IMR-90 (cell line): ENCODE measurements around the gene NAV2. TPM values are rescaled to one million over a fixed set of nuclear protein-coding genes. Genes with fewer than 3 reads are reported as not detected.

Experiments
- ATAC-seq: fragments of 200-7000 bp; cut with Tn5 transposase; 2 replicates; pipeline ENCODE4 v1.9.1; 2020; ENCODE audit warnings: low read depth, mild to moderate bottlenecking, moderate library complexity
- BruUV-seq: library from RNA; stranded (reverse); fragments of 400-500 nt; replicated peaks from 2 replicates; lab custom pipeline; 2021; lab: Mats Ljungman, UMichigan
- CTCF ChIA-PET: fragments of 300-600 bp; formaldehyde crosslinking; extraction: SDS; loops from one replicate; lab custom pipeline; 2021; ENCODE audit warnings: antibody characterized with exemption; lab: Yijun Ruan, JAX
- POLR2A ChIA-PET: fragments of 300-600 bp; sonication (Branson Sonifier 250); formaldehyde crosslinking; loops from one replicate; lab custom pipeline; 2022; ENCODE audit warnings: antibody characterized with exemption; ENCODE audit not compliant: unreplicated experiment; lab: Charles Lee
- DNase-seq: peaks from one replicate; pipeline ENCODE4 v3.0.0; 2013
- H2AFZ ChIP-seq: replicated peaks from 2 replicates; pipeline ENCODE3; 2013; ENCODE audit warnings: low read length, mild to moderate bottlenecking; ENCODE audit not compliant: poor library complexity
- H2AK5ac ChIP-seq: 2 replicates; pipeline ENCODE4 v1.6.1; 2013; ENCODE audit warnings: low read depth, low read length, inconsistent platforms
- H2AK9ac ChIP-seq: replicated peaks from 2 replicates; pipeline ENCODE3; 2013; ENCODE audit warnings: mild to moderate bottlenecking, low read depth, low read length, moderate library complexity; ENCODE audit not compliant: poor library complexity
- H2BK120ac ChIP-seq: 2 replicates; pipeline ENCODE4 v1.6.1; 2013; ENCODE audit warnings: low read depth, low read length, inconsistent platforms
- H2BK15ac ChIP-seq: 3 replicates; pipeline ENCODE4 v1.6.1; 2013; ENCODE audit warnings: low read depth, low read length, inconsistent platforms
- H2BK20ac ChIP-seq: 2 replicates; pipeline ENCODE4 v1.6.1; 2013; ENCODE audit warnings: low read depth, mild to moderate bottlenecking, inconsistent platforms, low read length, moderate library complexity
- H2BK5ac ChIP-seq: 2 replicates; pipeline ENCODE4 v1.6.1; 2013; ENCODE audit warnings: mild to moderate bottlenecking, low read depth, low read length, inconsistent platforms; ENCODE audit not compliant: poor library complexity, severe bottlenecking
- H3K14ac ChIP-seq: replicated peaks from 2 replicates; pipeline ENCODE4 v1.6.1; 2013; ENCODE audit warnings: low read depth, low read length, inconsistent platforms
- H3K18ac ChIP-seq: 2 replicates; pipeline ENCODE4 v1.6.1; 2013; ENCODE audit warnings: low read depth, low read length, control low read depth
- H3K23ac ChIP-seq: 2 replicates; pipeline ENCODE4 v1.6.1; 2013; ENCODE audit warnings: low read depth, low read length, inconsistent platforms
- H3K27ac ChIP-seq: 2 replicates; pipeline ENCODE4 v1.5.1; 2013; ENCODE audit warnings: mild to moderate bottlenecking, control low read depth, low read length; ENCODE audit not compliant: insufficient read depth
- H3K27me3 ChIP-seq: 2 replicates; pipeline ENCODE4 v1.6.1; 2013; ENCODE audit warnings: low read length; ENCODE audit not compliant: control insufficient read depth, insufficient read depth
- H3K36me3 ChIP-seq: 2 replicates; pipeline ENCODE4 v1.6.1; 2013; ENCODE audit warnings: low read length, mixed read lengths; ENCODE audit not compliant: control insufficient read depth, insufficient read depth
- H3K4ac ChIP-seq: 2 replicates; pipeline ENCODE4 v1.6.1; 2013; ENCODE audit warnings: low read depth, low read length, inconsistent platforms
- H3K4me1 ChIP-seq: 2 replicates; pipeline ENCODE4 v1.6.1; 2013; ENCODE audit warnings: low read length, mixed read lengths; ENCODE audit not compliant: control insufficient read depth, insufficient read depth
- H3K4me2 ChIP-seq: 2 replicates; pipeline ENCODE4 v1.6.1; 2013; ENCODE audit warnings: low read depth, mild to moderate bottlenecking, control low read depth, low read length, moderate library complexity
- H3K4me3 ChIP-seq: 2 replicates; pipeline ENCODE4 v1.5.1; 2013; ENCODE audit warnings: low read depth, mild to moderate bottlenecking, control low read depth, low read length, moderate library complexity; ENCODE audit not compliant: insufficient read depth
- H3K56ac ChIP-seq: 2 replicates; pipeline ENCODE4 v1.6.1; 2013; ENCODE audit warnings: low read length, inconsistent platforms; ENCODE audit not compliant: insufficient read depth; ENCODE audit errors: extremely low read depth
- H3K79me1 ChIP-seq, 2 experiments: 2 replicates each; pipeline ENCODE4 v1.6.1; 2013; ENCODE audit warnings: low read length in 2 of 2, inconsistent platforms in 1 of 2, low read depth in 1 of 2
- H3K9ac ChIP-seq: 2 replicates; pipeline ENCODE4 v1.6.1; 2013; ENCODE audit warnings: low read depth, low read length, control low read depth
- H3K9me1 ChIP-seq: 2 replicates; pipeline ENCODE4 v1.6.1; 2013; ENCODE audit warnings: low read length, inconsistent platforms; ENCODE audit not compliant: insufficient read depth
- H3K9me3 ChIP-seq: 2 replicates; pipeline ENCODE4 v1.6.1; 2013; ENCODE audit warnings: low read length; ENCODE audit not compliant: control insufficient read depth, insufficient read depth
- H4K20me1 ChIP-seq: 2 replicates; pipeline ENCODE4 v1.6.1; 2013; ENCODE audit warnings: low read length, inconsistent platforms; ENCODE audit not compliant: insufficient read depth
- H4K5ac ChIP-seq: 2 replicates; pipeline ENCODE4 v1.6.1; 2013; ENCODE audit warnings: mild to moderate bottlenecking, low read depth, low read length, control low read depth
- H4K8ac ChIP-seq, 2 experiments: 2 replicates each; pipeline ENCODE4 v1.6.1; 2013; ENCODE audit warnings: low read depth in 2 of 2, low read length in 2 of 2, control low read depth in 1 of 2, inconsistent platforms in 1 of 2
- H4K91ac ChIP-seq: 2 replicates; pipeline ENCODE4 v1.6.1; 2013; ENCODE audit warnings: low read depth, low read length, inconsistent platforms; ENCODE audit not compliant: insufficient read depth
- BHLHE40 ChIP-seq: fragments of 150-350 bp; IDR thresholded peaks from 2 replicates; pipeline ENCODE4 v1.6.1; 2016; ENCODE audit warnings: mild to moderate bottlenecking, low read depth, low read length
- CEBPB ChIP-seq: IDR thresholded peaks from 2 replicates; pipeline ENCODE4 v1.6.1; 2012; ENCODE audit warnings: low read depth, low read length, improper control_type of control experiment
- CHD1 ChIP-seq: IDR thresholded peaks from 2 replicates; pipeline ENCODE4 v1.6.1; 2012; ENCODE audit warnings: low read depth, low read length, improper control_type of control experiment
- CTCF ChIP-seq: conservative IDR thresholded peaks from 2 replicates; pipeline ENCODE4 v1.5.1; 2012; ENCODE audit warnings: mild to moderate bottlenecking, low read depth, low read length, improper control_type of control experiment
- ELK1 ChIP-seq: fragments of 150-350 bp; IDR thresholded peaks from 2 replicates; pipeline ENCODE4 v1.6.1; 2016; ENCODE audit warnings: low read depth, mild to moderate bottlenecking, low read length, moderate library complexity, borderline replicate concordance
- FOS ChIP-seq: fragments of 150-350 bp; IDR thresholded peaks from 2 replicates; pipeline ENCODE4 v1.6.1; 2016; ENCODE audit warnings: low read depth, low read length
- MAFK ChIP-seq: IDR thresholded peaks from 2 replicates; pipeline ENCODE4 v1.6.1; 2012; ENCODE audit warnings: low read depth, low read length, improper control_type of control experiment
- MAZ ChIP-seq: IDR thresholded peaks from 2 replicates; pipeline ENCODE4 v1.6.1; 2012; ENCODE audit warnings: low read depth, mild to moderate bottlenecking, low read length, improper control_type of control experiment, moderate library complexity, borderline replicate concordance
- MXI1 ChIP-seq: IDR thresholded peaks from 2 replicates; pipeline ENCODE4 v1.6.1; 2012; ENCODE audit warnings: low read depth, mild to moderate bottlenecking, low read length, moderate library complexity, borderline replicate concordance
- NFE2L2 ChIP-seq: fragments of 150-350 bp; IDR thresholded peaks from 2 replicates; pipeline ENCODE4 v1.6.1; 2016; ENCODE audit warnings: low read depth, mild to moderate bottlenecking, low read length
- POLR2A ChIP-seq: IDR thresholded peaks from 2 replicates; pipeline ENCODE4 v1.6.1; 2012; ENCODE audit warnings: mild to moderate bottlenecking, low read depth, low read length
- RAD21 ChIP-seq: IDR thresholded peaks from 2 replicates; pipeline ENCODE4 v1.6.1; 2012; ENCODE audit warnings: low read length, improper control_type of control experiment
- RCOR1 ChIP-seq: IDR thresholded peaks from 2 replicates; pipeline ENCODE4 v1.6.1; 2012; ENCODE audit warnings: mild to moderate bottlenecking, low read length, improper control_type of control experiment; ENCODE audit not compliant: insufficient replicate concordance
- RFX5 ChIP-seq: IDR thresholded peaks from 2 replicates; pipeline ENCODE4 v1.8.0; 2012; ENCODE audit warnings: low read depth, mild to moderate bottlenecking, low read length, moderate library complexity
- SMC3 ChIP-seq: fragments of 150-350 bp; IDR thresholded peaks from 2 replicates; pipeline ENCODE4 v1.6.1; 2016; ENCODE audit warnings: low read depth, mild to moderate bottlenecking, antibody characterized with exemption, low read length, moderate library complexity
- USF2 ChIP-seq: fragments of 150-350 bp; IDR thresholded peaks from 2 replicates; pipeline ENCODE4 v1.6.1; 2017; ENCODE audit warnings: mild to moderate bottlenecking, antibody characterized with exemption, low read length, low read depth
- WGBS, 2 experiments: methylation state at CpG; one replicate each; pipeline versions ENCODE4 v1.1.5 to v1.1.7; 2013; ENCODE audit warnings: missing lambda C conversion rate in 2 of 2; ENCODE audit not compliant: insufficient read length in 1 of 2; ENCODE audit errors: extremely low coverage in 2 of 2; 5-methylcytosine and 5-hydroxymethylcytosine counted together
- dilution Hi-C: fragments of 300-500 bp; cut with HindIII; formaldehyde crosslinking; loops from one replicate; pipeline ENCODE4 v1.14.3; 2018; ENCODE audit warnings: low sequenced_read_pairs; ENCODE audit not compliant: unreplicated experiment
- in situ Hi-C: fragments of 300-500 bp; cut with MboI; formaldehyde crosslinking; loops from 3 replicates; pipeline ENCODE4 v1.14.3; 2019; ENCODE audit warnings: low sequenced_read_pairs, inconsistent platforms, mixed read lengths
- intact Hi-C: fragments of 100-400 bp; cut with micrococcal nuclease; formaldehyde crosslinking; loops from 2 replicates; pipeline ENCODE4 v1.10.0; 2022
- polyA plus RNA-seq, 3 experiments: library from polyadenylated mRNA; depleted of rRNA; stranded (reverse); fragments of >200 nt; gene quantifications; 2 replicates each; pipeline ENCODE4 v1.2.3, GENCODE V29; 2012; ENCODE audit warnings: low replicate concordance in 1 of 3
- total RNA-seq: library from RNA; depleted of rRNA; stranded (reverse); fragments of >200 nt; gene quantifications from 2 replicates; pipeline ENCODE4 v1.2.3, GENCODE V29; 2012

NAV2 gene
- total and polyA plus RNA-seq, 2 of the 4 experiments (the other 2 are of a cell fraction): 4.5 to 12.6 TPM

- no peaks in the 10 kb centered on the region for H3K27me3 ChIP-seq
- dilution Hi-C loops: no loop called here
- H3K18ac ChIP-seq: no peak overlapping the region
- ATAC-seq (no peak), DNase-seq (no peak)
- no peak overlapping the region for H3K9ac ChIP-seq
- ChIA-PET POLR2A (no interaction called here), CTCF (no interaction called here)
- no peak overlapping the region for H2AK5ac ChIP-seq
- no peaks in the 10 kb centered on the region for H3K9me3 ChIP-seq
- in situ Hi-C loops: no loop called here
- H3K36me3 ChIP-seq: no peaks in the 10 kb centered on the region
- peaks cover 2% of the 10 kb centered on the region; the same call in 1 of the 2 replicates for H3K4me1 ChIP-seq
- peaks cover 3% of the 10 kb centered on the region; the same call in 1 of the 2 replicates for H3K9me1 ChIP-seq
- BruUV-seq: no TSS peak
- no peak overlapping the region for H2BK120ac ChIP-seq
- H2BK20ac ChIP-seq: no peak overlapping the region
- H4K8ac ChIP-seq: no peak overlapping the region
- H4K91ac ChIP-seq: no peak overlapping the region
- WGBS, 2 experiments: 100% methylated on average over 2 of the region's 4 CpGs; no CpG with 5 or more reads in 1 of the 2 experiments
- no peak overlapping the region for H3K27ac ChIP-seq
- H3K56ac ChIP-seq: no peak overlapping the region
- intact Hi-C loops: no loop called here
- H3K4ac ChIP-seq: no peak overlapping the region
- H2AFZ ChIP-seq: no peak overlapping the region
- TF ChIP-seq USF2 (no peak), RAD21 (no peak), MAZ (no peak), ELK1 (no peak), MAFK (no peak), BHLHE40 (no peak), POLR2A (no peak), CHD1 (no peak), NFE2L2 (no peak), CEBPB (no peak), SMC3 (no peak), FOS (no peak), RFX5 (no peak), MXI1 (no peak), CTCF (no peak), RCOR1 (no peak)
- no peak overlapping the region for H3K4me2 ChIP-seq
- H3K23ac ChIP-seq: no peak overlapping the region
- no peak overlapping the region for H2BK5ac ChIP-seq
- peaks cover 57% of the 10 kb centered on the region for H4K20me1 ChIP-seq
- no peak overlapping the region for H4K5ac ChIP-seq
- H2AK9ac ChIP-seq: no peak overlapping the region
- H3K4me3 ChIP-seq: no peak overlapping the region
- peaks cover 53 to 59% of the 10 kb centered on the region in 2 experiments for H3K79me1 ChIP-seq
- H3K14ac ChIP-seq: no peak overlapping the region
- H2BK15ac ChIP-seq: no peak overlapping the region
These were observed 100.1 kb downstream of the NAV2 start for GRCh38 chr11:19812710-19813109.
